OCI-LY3 (cell line): ENCODE results near the gene RHBDL3.

Source experiments
- CTCF ChIP-seq: fragments of 200-600, 300-600 bp; sonication (generic); IDR thresholded peaks from 2 replicates; pipeline ENCODE4 v1.5.1; 2014; ENCODE audit warnings: antibody characterized with exemption, low read length, low read depth
- EZH2phosphoT487 ChIP-seq: fragments of 200-600 bp; shearing (Covaris generic); IDR thresholded peaks from 2 replicates; pipeline ENCODE4 v1.6.1; 2018; ENCODE audit warnings: antibody characterized with exemption, mixed run types, low read depth

- TF ChIP-seq CTCF, result no peak
- TF ChIP-seq EZH2phosphoT487, result no peak
These were observed 26.5 kb downstream of the RHBDL3 start for GRCh38 chr17:32292094-32292493.
